HEK293T (cell line): Measurements from ENCODE around the gene INTS7.

Experiments used
- CTCF ChIA-PET: fragments of 350-600 bp; formaldehyde crosslinking; extraction: SDS; loops from one replicate; lab custom pipeline; 2021; ENCODE audit warnings: antibody characterized with exemption, inconsistent platforms; lab: Yijun Ruan, JAX
- POLR2A ChIA-PET: fragments of 350-600 bp; formaldehyde crosslinking; extraction: SDS; loops from one replicate; lab custom pipeline; 2020; ENCODE audit warnings: antibody characterized with exemption, inconsistent platforms; lab: Yijun Ruan, JAX
- DNase-seq: peaks from one replicate; pipeline ENCODE4 v3.0.0; 2012; ENCODE audit warnings: mixed read lengths; ENCODE audit errors: extremely low spot score
- ARNT ChIP-seq: fragments of 450-650 bp; IDR thresholded peaks from 2 replicates; pipeline ENCODE4 v1.6.1; 2017; ENCODE audit warnings: mild to moderate bottlenecking
- BHLHE40 ChIP-seq: fragments of 450-650 bp; IDR thresholded peaks from 2 replicates; pipeline ENCODE4 v1.6.1; 2016; ENCODE audit warnings: mild to moderate bottlenecking, moderate library complexity, borderline replicate concordance
- CTBP1 ChIP-seq: fragments of 450-650 bp; IDR thresholded peaks from 2 replicates; pipeline ENCODE4 v1.6.1; 2016; ENCODE audit warnings: borderline replicate concordance
- ELF4 ChIP-seq: fragments of 450-650 bp; IDR thresholded peaks from 2 replicates; pipeline ENCODE4 v1.6.1; 2017; ENCODE audit warnings: antibody characterized with exemption
- FOXA1 ChIP-seq: fragments of 450-650 bp; IDR thresholded peaks from 2 replicates; pipeline ENCODE4 v1.6.1; 2016; ENCODE audit warnings: mild to moderate bottlenecking
- FOXK2 ChIP-seq: fragments of 450-650 bp; IDR thresholded peaks from 2 replicates; pipeline ENCODE4 v1.6.1; 2016; ENCODE audit warnings: mild to moderate bottlenecking
- FOXM1 ChIP-seq: fragments of 450-650 bp; IDR thresholded peaks from 2 replicates; pipeline ENCODE4 v1.6.1; 2017; ENCODE audit warnings: mild to moderate bottlenecking, borderline replicate concordance
- HDGF ChIP-seq: fragments of 450-650 bp; IDR thresholded peaks from 2 replicates; pipeline ENCODE4 v1.6.1; 2017; ENCODE audit warnings: antibody characterized with exemption, borderline replicate concordance
- L3MBTL2 ChIP-seq: fragments of 450-650 bp; conservative IDR thresholded peaks from 2 replicates; pipeline ENCODE4 v1.6.1; 2016; ENCODE audit warnings: mild to moderate bottlenecking
- LEF1 ChIP-seq: fragments of 450-650 bp; IDR thresholded peaks from 2 replicates; pipeline ENCODE4 v1.6.1; 2017; ENCODE audit warnings: mild to moderate bottlenecking, borderline replicate concordance
- NFRKB ChIP-seq: fragments of 450-650 bp; IDR thresholded peaks from 2 replicates; pipeline ENCODE4 v1.6.1; 2016; ENCODE audit warnings: mild to moderate bottlenecking, moderate library complexity
- PKNOX1 ChIP-seq: fragments of 450-650 bp; IDR thresholded peaks from 2 replicates; pipeline ENCODE4 v1.6.1; 2016
- SP1 ChIP-seq: fragments of 450-650 bp; IDR thresholded peaks from 2 replicates; pipeline ENCODE4 v1.6.1; 2017
- SUZ12 ChIP-seq: fragments of 450-650 bp; IDR thresholded peaks from 2 replicates; pipeline ENCODE4 v1.6.1; 2016; ENCODE audit warnings: mild to moderate bottlenecking
- TARDBP ChIP-seq: fragments of 450-650 bp; IDR thresholded peaks from 2 replicates; pipeline ENCODE4 v1.6.1; 2016
- ZNF384 ChIP-seq: fragments of 450-650 bp; IDR thresholded peaks from 2 replicates; pipeline ENCODE4 v1.6.1; 2016

The INTS7 gene

GRCh38 chr1:211908951-211909350 lies 126.4 kb downstream of the INTS7 start:
- CTCF ChIA-PET, result interaction anchor here (0.6 kb wide), 1 partner anchor 35 kb away, joined by 3 read pairs; no protein-coding TSS in a partner anchor
- DNase-seq, result no peak
- POLR2A ChIA-PET, result no interaction called here
- TF ChIP-seq LEF1 (no peak), PKNOX1 (no peak), ARNT (no peak), SUZ12 (no peak), CTBP1 (no peak), FOXK2 (no peak), SP1 (no peak), ELF4 (no peak), L3MBTL2 (no peak), FOXM1 (no peak), HDGF (no peak), FOXA1 (no peak), BHLHE40 (no peak), ZNF384 (no peak)

DNA sequence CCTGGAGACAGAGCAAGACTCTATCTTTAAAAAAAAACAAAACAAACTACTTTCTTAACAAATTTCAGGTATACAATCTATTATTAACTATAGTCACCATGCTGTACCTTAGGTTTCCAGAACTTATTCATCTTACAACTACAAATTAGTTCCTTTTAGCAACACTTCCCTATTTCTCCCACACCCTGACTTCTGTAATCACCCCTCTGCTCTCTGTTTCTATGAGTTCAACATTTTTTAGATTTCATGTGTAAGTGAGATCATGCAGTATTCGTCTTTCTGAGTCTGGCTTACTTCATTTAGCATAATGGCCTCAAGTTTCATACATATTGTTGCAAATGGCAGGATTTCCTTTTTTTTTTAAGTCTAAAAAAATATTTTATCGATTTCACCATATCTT lies 126.9 kb downstream of the INTS7 start:
- CTCF ChIA-PET, result no interaction called here

GRCh38 chr1:211903490-211904245 lies 131.7 kb downstream of the INTS7 start:
- DNase-seq, result no peak
- ChIA-PET POLR2A (no interaction called here), CTCF (no interaction called here)
- TF ChIP-seq BHLHE40 (no peak), HDGF (no peak), FOXK2 (no peak), L3MBTL2 (no peak), FOXM1 (no peak), SUZ12 (no peak), NFRKB (no peak), CTBP1 (no peak), FOXA1 (no peak), TARDBP (no peak)

More for the DNA sequence above, 126.9 kb downstream of the INTS7 start:
- TF ChIP-seq ZNF384, result no peak
- TF ChIP-seq LEF1, result no peak
- no peak for TF ChIP-seq L3MBTL2
- no peak for TF ChIP-seq FOXM1
- TF ChIP-seq FOXA1, result no peak
- no peak for TF ChIP-seq ELF4
- TF ChIP-seq FOXK2, result no peak
- TF ChIP-seq CTBP1, result no peak
- no peak for TF ChIP-seq TARDBP
- TF ChIP-seq ARNT, result no peak
- TF ChIP-seq BHLHE40, result no peak
- TF ChIP-seq PKNOX1, result no peak
- TF ChIP-seq SP1, result no peak
- no peak for TF ChIP-seq HDGF
- no peak for TF ChIP-seq NFRKB
- TF ChIP-seq SUZ12, result no peak
- no peak for DNase-seq
- POLR2A ChIA-PET, result no interaction called here

DNA sequence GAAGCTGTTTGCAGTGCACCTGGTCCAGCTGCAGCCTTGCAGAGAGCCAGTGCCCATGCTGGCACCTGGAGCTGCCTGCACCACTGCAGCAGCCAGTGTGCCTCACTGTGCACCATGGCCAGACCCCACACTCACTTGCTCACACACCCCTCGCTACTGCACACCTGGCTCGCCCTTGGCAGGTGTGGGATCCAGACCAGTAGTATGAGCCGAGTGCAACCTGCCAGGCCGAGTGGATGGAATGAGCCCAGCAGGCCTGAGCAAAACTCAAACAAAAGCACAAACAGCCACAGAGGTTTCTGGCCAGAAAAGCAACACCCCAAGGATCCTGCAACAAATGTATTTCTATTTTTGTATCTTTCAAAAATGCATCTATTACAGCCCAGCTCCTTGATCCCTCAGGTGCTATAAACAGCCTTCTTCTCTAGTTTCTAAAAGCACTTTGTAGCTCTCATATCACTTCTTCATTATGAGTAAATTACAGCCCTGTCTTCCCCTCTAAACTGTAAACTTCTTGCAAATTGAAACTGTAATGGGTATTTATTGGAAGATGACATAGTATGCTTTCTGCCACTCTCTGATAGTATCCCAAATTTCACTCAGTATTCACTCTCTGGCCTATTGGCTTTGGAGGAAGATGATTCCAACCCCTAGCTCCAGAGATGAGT lies 132.6 kb downstream of the INTS7 start:
- CTCF ChIA-PET, result interaction anchor here (0.7 kb wide), 1 partner anchor 10 kb away, joined by 3 read pairs; no protein-coding TSS in a partner anchor
- TF ChIP-seq FOXA1 (no peak), FOXM1 (no peak), BHLHE40 (no peak), ARNT (no peak), L3MBTL2 (no peak), CTBP1 (no peak), LEF1 (no peak), SP1 (no peak), ZNF384 (no peak), PKNOX1 (no peak), SUZ12 (no peak), NFRKB (no peak), ELF4 (no peak), TARDBP (no peak)
- no peak for DNase-seq

GRCh38 chr1:211901945-211902344 lies 133.4 kb downstream of the INTS7 start:
- POLR2A ChIA-PET, result no interaction called here
- no peak for DNase-seq
- TF ChIP-seq BHLHE40 (no peak), FOXK2 (no peak)
- CTCF ChIA-PET, result interaction anchor here (0.7 kb wide), 1 partner anchor 10 kb away, joined by 3 read pairs; no protein-coding TSS in a partner anchor

More for the DNA sequence above, 132.6 kb downstream of the INTS7 start:
- POLR2A ChIA-PET, result no interaction called here

DNA sequence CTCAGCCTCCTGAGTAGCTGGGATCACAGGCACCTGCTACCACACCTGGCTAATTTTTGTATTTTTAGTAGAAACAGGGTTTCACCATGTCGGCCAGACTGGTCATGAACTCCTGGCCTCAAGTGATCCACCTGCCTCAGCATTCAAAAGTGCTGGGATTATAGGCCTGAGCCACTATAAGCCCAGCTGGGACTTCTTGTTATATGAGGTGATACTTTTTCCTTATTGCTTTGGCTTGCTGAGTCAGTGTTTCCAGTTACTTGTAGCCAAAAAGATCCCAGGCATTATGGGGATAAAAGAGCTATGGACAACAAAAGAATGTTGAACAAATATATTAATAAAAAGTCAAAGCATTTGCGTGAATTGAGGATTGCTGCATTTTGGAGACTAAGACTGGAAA lies 134.9 kb downstream of the INTS7 start:
- POLR2A ChIA-PET, result no interaction called here
- CTCF ChIA-PET, result no interaction called here
- no peak for DNase-seq
- no peak for TF ChIP-seq SP1
- TF ChIP-seq ELF4, result no peak
- no peak for TF ChIP-seq ARNT
- TF ChIP-seq CTBP1, result no peak
